CD14-positive monocyte (primary cell): Measurements from ENCODE around the gene PYGB. TPM values are rescaled to one million over a fixed set of nuclear protein-coding genes. Genes with fewer than 3 reads are reported as not detected.

ENCODE experiments used
- DNase-seq, 3 donors: peaks; one replicate each; pipeline ENCODE4 v3.0.0-alpha.2; 2011 to 2022
- H2AFZ ChIP-seq: 2 replicates; pipeline ENCODE4 v1.6.0; 2012; ENCODE audit warnings: mild to moderate bottlenecking, low read depth, low read length, inconsistent platforms; ENCODE audit not compliant: insufficient read depth, poor library complexity, severe bottlenecking
- H3K27ac ChIP-seq, 2 donors: 1 replicate in 1 of 2; 2 replicates in 1 of 2; pipeline ENCODE4 v1.5.1; 2012 to 2013; ENCODE audit warnings: low read length in 2 of 2, control low read depth in 1 of 2, inconsistent platforms in 1 of 2, low read depth in 1 of 2, mild to moderate bottlenecking in 1 of 2
- H3K27me3 ChIP-seq, 2 donors: one replicate each; pipeline versions ENCODE4 v1.6.0 to v1.6.1; 2011 to 2013; ENCODE audit warnings: low read length in 2 of 2; ENCODE audit not compliant: control insufficient read depth in 2 of 2, insufficient read depth in 2 of 2
- H3K36me3 ChIP-seq, 2 donors: replicated peaks in 1 of 2; 1 replicate in 1 of 2; 2 replicates in 1 of 2; pipeline versions ENCODE4 v1.5.1 to v1.6.1; 2012 to 2013; ENCODE audit warnings: low read length in 2 of 2, control low read depth in 1 of 2, inconsistent platforms in 1 of 2, mild to moderate bottlenecking in 1 of 2; ENCODE audit not compliant: insufficient read depth in 2 of 2, control insufficient read depth in 1 of 2
- H3K4me1 ChIP-seq, 2 donors: 1 replicate in 1 of 2; 2 replicates in 1 of 2; pipeline versions ENCODE4 v1.5.1 to v1.6.1; 2012 to 2013; ENCODE audit warnings: low read length in 2 of 2, control low read depth in 1 of 2, inconsistent platforms in 1 of 2, mild to moderate bottlenecking in 1 of 2, moderate library complexity in 1 of 2; ENCODE audit not compliant: insufficient read depth in 2 of 2, control insufficient read depth in 1 of 2
- H3K4me2 ChIP-seq: replicated peaks from 2 replicates; pipeline ENCODE3; 2012; ENCODE audit warnings: low read length, moderate library complexity, mild to moderate bottlenecking; ENCODE audit not compliant: poor library complexity, severe bottlenecking; ENCODE audit errors: extremely low read depth
- H3K4me3 ChIP-seq, 3 experiments: fragments of 200-600 bp in 1 of 3; sonication (generic) in 1 of 3; replicated peaks in 1 of 3; 1 replicate in 2 of 3; 2 replicates in 1 of 3; pipeline ENCODE4 v1.5.1; 2011 to 2013; ENCODE audit warnings: low read length in 3 of 3, mild to moderate bottlenecking in 3 of 3, control low read depth in 2 of 3, low read depth in 2 of 3, inconsistent platforms in 1 of 3, moderate library complexity in 1 of 3
- H3K79me2 ChIP-seq: 2 replicates; pipeline ENCODE4 v1.6.0; 2012; ENCODE audit warnings: mild to moderate bottlenecking, control low read depth, inconsistent platforms, low read length, moderate library complexity; ENCODE audit not compliant: insufficient read depth
- H3K9ac ChIP-seq: 2 replicates; pipeline ENCODE4 v1.6.0; 2017; ENCODE audit warnings: low read length, mild to moderate bottlenecking; ENCODE audit not compliant: insufficient read depth, poor library complexity, severe bottlenecking
- H3K9me3 ChIP-seq, 2 donors: replicated peaks in 1 of 2; 1 replicate in 1 of 2; 2 replicates in 1 of 2; pipeline versions ENCODE4 v1.5.1 to v1.6.1; 2012 to 2013; ENCODE audit warnings: low read length in 2 of 2, control low read depth in 1 of 2; ENCODE audit not compliant: control insufficient read depth in 1 of 2, insufficient read depth in 1 of 2
- H4K20me1 ChIP-seq: 2 replicates; pipeline ENCODE4 v1.6.0; 2012; ENCODE audit warnings: mild to moderate bottlenecking, low read length, control low read depth, moderate library complexity; ENCODE audit not compliant: insufficient read depth
- H3K27ac Mint-ChIP-seq, 7 donors: one replicate each; pipeline ENCODE4 v1.8.0; 2020; ENCODE audit warnings: mild to moderate bottlenecking in 7 of 7, mixed read lengths in 7 of 7, moderate library complexity in 6 of 7, inconsistent platforms in 2 of 7
- H3K27me3 Mint-ChIP-seq, 3 donors: one replicate each; pipeline ENCODE4 v1.8.0; 2021 to 2022; ENCODE audit warnings: low read depth in 3 of 3, mild to moderate bottlenecking in 3 of 3, mixed read lengths in 3 of 3, moderate library complexity in 3 of 3, inconsistent platforms in 1 of 3
- H3K36me3 Mint-ChIP-seq, 2 donors: one replicate each; pipeline ENCODE4 v1.8.0; 2020; ENCODE audit warnings: mixed read lengths in 2 of 2, inconsistent platforms in 1 of 2, mild to moderate bottlenecking in 1 of 2
- H3K4me1 Mint-ChIP-seq: one replicate; pipeline ENCODE4 v1.8.0; 2020; ENCODE audit warnings: mild to moderate bottlenecking, mixed read lengths
- H3K4me3 Mint-ChIP-seq, 2 donors: one replicate each; pipeline ENCODE4 v1.8.0; 2020; ENCODE audit warnings: mild to moderate bottlenecking in 2 of 2, mixed read lengths in 2 of 2, moderate library complexity in 1 of 2
- H3K9me3 Mint-ChIP-seq, 7 donors: one replicate each; pipeline ENCODE4 v1.8.0; 2020 to 2022; ENCODE audit warnings: mixed read lengths in 7 of 7, mild to moderate bottlenecking in 6 of 7, moderate library complexity in 6 of 7, inconsistent platforms in 2 of 7
- WGBS: methylation state at CpG from one replicate; pipeline ENCODE4 v1.1.5; 2013; ENCODE audit warnings: missing lambda C conversion rate; ENCODE audit not compliant: insufficient coverage; 5-methylcytosine and 5-hydroxymethylcytosine counted together
- intact Hi-C, 2 donors: fragments of 100-400 bp; cut with micrococcal nuclease; formaldehyde crosslinking; loops; one replicate each; pipeline versions ENCODE4 v1.15.0 to v1.15.1; 2023
- polyA plus RNA-seq, 3 donors: library from polyadenylated mRNA; depleted of rRNA in 1 of 3; unstranded in 2 of 3; stranded (reverse) in 1 of 3; fragments of 300-500 nt in 2 of 3; fragments of >200 nt in 1 of 3; fragmentation: Illumina TruSeq in 2 of 3; gene quantifications; 1 replicate in 2 of 3; 2 replicates in 1 of 3; pipeline ENCODE4 v1.2.3, GENCODE V29; 2012 to 2021
- TF ChIP-seq, protein P1 (sequence below): fragments of 200-600 bp; IDR thresholded peaks from one replicate; pipeline ENCODE4 v1.8.0; 2022; ENCODE audit warnings: antibody characterized with exemption, mild to moderate bottlenecking

The PYGB gene
- polyA plus RNA-seq, 3 donors = 26.6 to 33.2 (median 26.7) TPM

DNA sequence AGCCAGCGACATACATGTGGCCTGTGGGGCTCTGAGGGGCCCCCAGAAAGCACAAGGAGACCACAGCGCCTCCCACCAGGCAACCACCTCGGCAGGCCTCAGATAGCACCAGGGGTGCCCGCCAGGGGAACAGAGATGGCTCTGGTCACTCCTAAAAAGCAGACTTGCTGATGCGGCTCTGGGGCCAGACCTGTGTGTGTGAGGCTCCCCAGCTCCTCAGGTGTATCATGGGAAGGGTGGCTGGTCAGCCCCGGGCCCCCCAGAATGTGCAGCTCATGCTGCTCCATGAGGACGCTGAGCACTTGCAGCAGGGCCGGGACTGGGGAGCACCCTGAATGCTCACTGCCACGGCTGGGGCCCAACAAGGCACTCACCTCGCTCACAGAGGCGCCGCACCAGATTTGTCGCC lies 60.2 kb downstream of the PYGB start:
- peaks cover 23 to 43% of the 10 kb centered on the region in 2 donors for H3K36me3 ChIP-seq
- no peaks in the 10 kb centered on the region for H3K9me3 Mint-ChIP-seq
- H3K9ac ChIP-seq = no peak overlapping the region
- no peak for DNase-seq
- H3K4me3 Mint-ChIP-seq = no peak overlapping the region
- H3K4me1 Mint-ChIP-seq = peaks cover 26% of the 10 kb centered on the region
- intact Hi-C loops = loop anchor here (2.0 to 10.0 kb wide), 3 partner anchors 61 to 315 kb away; partner anchors contain the start of genes ABHD12 (in 1 of the 2), APMAP (in 1 of the 2) and PYGB (in 1 of the 2)
- H3K79me2 ChIP-seq = no peaks in the 10 kb centered on the region
- no peaks in the 10 kb centered on the region for H4K20me1 ChIP-seq
- H3K4me1 ChIP-seq = peaks cover 25 to 28% of the 10 kb centered on the region in 2 donors
- no peaks in the 10 kb centered on the region for H3K9me3 ChIP-seq
- peaks cover 25 to 52% of the 10 kb centered on the region in 2 donors for H3K36me3 Mint-ChIP-seq
- no peak overlapping the region for H2AFZ ChIP-seq
- H3K27me3 Mint-ChIP-seq = peaks cover 0 to 2% (median 0%) of the 10 kb centered on the region in 3 donors
- TF ChIP-seq, protein P1, sequence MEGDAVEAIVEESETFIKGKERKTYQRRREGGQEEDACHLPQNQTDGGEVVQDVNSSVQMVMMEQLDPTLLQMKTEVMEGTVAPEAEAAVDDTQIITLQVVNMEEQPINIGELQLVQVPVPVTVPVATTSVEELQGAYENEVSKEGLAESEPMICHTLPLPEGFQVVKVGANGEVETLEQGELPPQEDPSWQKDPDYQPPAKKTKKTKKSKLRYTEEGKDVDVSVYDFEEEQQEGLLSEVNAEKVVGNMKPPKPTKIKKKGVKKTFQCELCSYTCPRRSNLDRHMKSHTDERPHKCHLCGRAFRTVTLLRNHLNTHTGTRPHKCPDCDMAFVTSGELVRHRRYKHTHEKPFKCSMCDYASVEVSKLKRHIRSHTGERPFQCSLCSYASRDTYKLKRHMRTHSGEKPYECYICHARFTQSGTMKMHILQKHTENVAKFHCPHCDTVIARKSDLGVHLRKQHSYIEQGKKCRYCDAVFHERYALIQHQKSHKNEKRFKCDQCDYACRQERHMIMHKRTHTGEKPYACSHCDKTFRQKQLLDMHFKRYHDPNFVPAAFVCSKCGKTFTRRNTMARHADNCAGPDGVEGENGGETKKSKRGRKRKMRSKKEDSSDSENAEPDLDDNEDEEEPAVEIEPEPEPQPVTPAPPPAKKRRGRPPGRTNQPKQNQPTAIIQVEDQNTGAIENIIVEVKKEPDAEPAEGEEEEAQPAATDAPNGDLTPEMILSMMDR = no peak
- H3K27ac ChIP-seq = peak overlapping the region in 1 of 2 donors; percentile 92
- no peak overlapping the region for H3K4me3 ChIP-seq
- WGBS = 87% methylated on average over 10 of the region's 13 CpGs
- peak overlapping the region in 2 of 7 donors; percentile 41 to 82 for H3K27ac Mint-ChIP-seq
- no peak overlapping the region for H3K4me2 ChIP-seq
- no peaks in the 10 kb centered on the region for H3K27me3 ChIP-seq

DNA sequence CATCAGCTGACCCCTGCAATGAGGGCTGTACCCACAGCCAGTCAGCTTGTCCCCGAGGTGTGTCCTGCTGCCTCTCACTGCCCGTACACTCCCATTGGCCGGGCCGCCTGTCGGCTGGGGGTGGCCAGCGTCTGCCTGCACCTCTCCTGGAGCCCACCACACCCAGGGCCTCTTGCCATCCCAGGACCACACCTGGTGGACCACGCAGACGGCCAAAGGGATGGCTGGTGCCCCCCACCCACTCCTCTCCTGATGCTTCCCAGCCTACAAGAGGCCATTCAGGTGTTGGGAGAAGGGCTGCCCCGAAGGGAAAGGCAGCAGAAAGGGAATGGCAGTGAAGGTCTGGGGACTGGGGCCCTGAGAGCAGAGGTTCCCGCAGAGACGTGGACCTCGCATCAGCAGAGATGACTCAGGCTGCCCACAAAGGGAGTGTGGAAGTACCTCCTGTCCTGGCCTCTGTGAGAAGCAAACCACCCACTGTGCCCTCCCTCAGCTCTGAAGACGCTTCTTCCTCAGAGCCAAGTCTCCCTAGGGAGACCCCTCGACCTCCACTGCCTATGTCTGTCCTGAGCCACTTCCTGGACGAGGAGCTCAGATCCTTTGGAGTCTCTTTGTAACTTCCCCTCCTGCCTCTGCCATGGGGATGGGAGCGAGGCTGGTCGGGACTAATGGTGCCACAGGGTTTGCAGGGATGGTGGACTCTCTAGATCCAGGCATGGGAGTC lies 60.9 kb downstream of the PYGB start:
- H3K36me3 Mint-ChIP-seq = peaks cover 22 to 51% of the 10 kb centered on the region in 2 donors
- Histone ChIP-seq H3K9me3 (no peaks in the 10 kb centered on the region), H4K20me1 (no peaks in the 10 kb centered on the region), H3K79me2 (no peaks in the 10 kb centered on the region), H2AFZ (no peak overlapping the region), H3K4me1 (peaks cover 25 to 28% of the 10 kb centered on the region in 2 donors), H3K4me2 (no peak overlapping the region), H3K9ac (peak overlapping the region; percentile 67), H3K27me3 (no peaks in the 10 kb centered on the region), H3K4me3 (no peak overlapping the region), H3K27ac (peak overlapping the region in 1 of 2 donors; percentile 92), H3K36me3 (peaks cover 17 to 36% of the 10 kb centered on the region in 2 donors)
- no peaks in the 10 kb centered on the region for H3K9me3 Mint-ChIP-seq
- TF ChIP-seq, protein P1 = no peak
- H3K27ac Mint-ChIP-seq = peak overlapping the region in 4 of 7 donors; percentile 30 to 98 (median 84)
- peaks cover 0 to 2% (median 0%) of the 10 kb centered on the region in 3 donors for H3K27me3 Mint-ChIP-seq
- intact Hi-C loops = loop anchor here (2.0 to 10.0 kb wide), 3 partner anchors 62 to 316 kb away; partner anchors contain the start of genes ABHD12 (in 1 of the 2), APMAP (in 1 of the 2) and PYGB (in 1 of the 2)
- H3K4me1 Mint-ChIP-seq = peaks cover 29% of the 10 kb centered on the region
- 85% methylated on average over 11 of the region's 17 CpGs for WGBS
- DNase-seq = peak; percentile 28 to 64 (median 35)
- no peak overlapping the region for H3K4me3 Mint-ChIP-seq
